GM13977 (cell line): ENCODE results near the gene OPCML.

Experiments
- DNase-seq: peaks from one replicate; pipeline ENCODE4 v3.0.0; 2012; ENCODE audit warnings: low spot score
- CTCF ChIP-seq: IDR thresholded peaks from 2 replicates; pipeline ENCODE4 v1.5.1; 2012; ENCODE audit warnings: mild to moderate bottlenecking, control low read depth; ENCODE audit not compliant: insufficient read depth; ENCODE audit errors: extremely low read depth, missing control alignments
- in situ Hi-C: fragments of 300-500 bp; cut with MboI; formaldehyde crosslinking; loops from one replicate; pipeline ENCODE4 v1.12.0; 2022; ENCODE audit warnings: low sequenced_read_pairs, low pct_unique_long_range_greater_than_20kb, mixed read lengths, inconsistent platforms; ENCODE audit not compliant: unreplicated experiment

The OPCML gene

GRCh38 chr11:132638423-132638822 is 893.9 kb downstream of the OPCML start:
- no peak for DNase-seq
- TF ChIP-seq CTCF: no peak
- in situ Hi-C loops: no loop called here

- in situ Hi-C loops: no loop called here
- DNase-seq: no peak
These were observed 895.8 kb downstream of the OPCML start for GRCh38 chr11:132636523-132636922.

GRCh38 chr11:132632641-132633124 is 899.6 kb downstream of the OPCML start:
- in situ Hi-C loops: no loop called here
- no peak for DNase-seq
- TF ChIP-seq CTCF: no peak

More at GRCh38 chr11:132636523-132636922, 895.8 kb downstream of the OPCML start:
- TF ChIP-seq CTCF: no peak

- no peak for TF ChIP-seq CTCF
- DNase-seq: no peak
- in situ Hi-C loops: no loop called here
These were observed 900.3 kb downstream of the OPCML start for GRCh38 chr11:132631989-132632388.

GRCh38 chr11:132627981-132628380 is 904.3 kb downstream of the OPCML start:
- in situ Hi-C loops: no loop called here
- no peak for DNase-seq
- no peak for TF ChIP-seq CTCF

GRCh38 chr11:132626446-132626845 is 905.9 kb downstream of the OPCML start:
- DNase-seq: no peak
- no peak for TF ChIP-seq CTCF
- in situ Hi-C loops: no loop called here

- no peak for DNase-seq
- in situ Hi-C loops: no loop called here
- TF ChIP-seq CTCF: no peak
These were observed 908.8 kb downstream of the OPCML start for GRCh38 chr11:132623511-132623910.
